GM19455 (cell line): ENCODE data around the gene ZIC4.

Experiments
- ATAC-seq: cut with Tn5 transposase; IDR thresholded peaks from one replicate; pipeline ENCODE4 v1.9.1; 2021; ENCODE audit not compliant: unreplicated experiment

Gene ZIC4

GRCh38 chr3:147391781-147392624, 14.3 kb downstream of the ZIC4 start:
- no peak for ATAC-seq

GRCh38 chr3:147390589-147391569, 15.5 kb downstream of the ZIC4 start:
- ATAC-seq = no peak

- ATAC-seq = no peak
These were observed 16.6 kb downstream of the ZIC4 start for GRCh38 chr3:147389717-147390116.

GRCh38 chr3:147388700-147389580, 17.4 kb downstream of the ZIC4 start:
- ATAC-seq = no peak

GRCh38 chr3:147387885-147388699, 18.3 kb downstream of the ZIC4 start:
- no peak for ATAC-seq

GRCh38 chr3:147387291-147387884, 19.0 kb downstream of the ZIC4 start:
- no peak for ATAC-seq

GRCh38 chr3:147385059-147386012, 21.0 kb downstream of the ZIC4 start:
- no peak for ATAC-seq

GRCh38 chr3:147384210-147385058, 21.9 kb downstream of the ZIC4 start:
- no peak for ATAC-seq

GRCh38 chr3:147383617-147384016, 22.7 kb downstream of the ZIC4 start:
- ATAC-seq = no peak

- no peak for ATAC-seq
These were observed 24.7 kb downstream of the ZIC4 start for GRCh38 chr3:147381596-147381995.

- ATAC-seq = no peak
These were observed 25.4 kb downstream of the ZIC4 start for GRCh38 chr3:147380977-147381376.

GRCh38 chr3:147380387-147380951, 25.9 kb downstream of the ZIC4 start:
- ATAC-seq = no peak

GRCh38 chr3:147379651-147380050, 26.7 kb downstream of the ZIC4 start:
- no peak for ATAC-seq

- ATAC-seq = no peak
These were observed 28.7 kb downstream of the ZIC4 start for GRCh38 chr3:147377412-147378367.

GRCh38 chr3:147373301-147373700, 33.0 kb downstream of the ZIC4 start:
- no peak for ATAC-seq

- no peak for ATAC-seq
These were observed 33.8 kb downstream of the ZIC4 start for GRCh38 chr3:147372525-147373027.
